Stimulated activated CD4-positive, alpha-beta T cell treated with anti-CD3 and anti-CD28 coated beads, TNF-alpha, amount 100 ng/mL, for 48 hours (primary cell): ENCODE results near the gene MCTS1.
"Not testable (repeated sequence)": the region's sequence is repeated elsewhere in the genome, so short reads cannot be mapped to it uniquely, and the experiment has no call there.

Experiments used
- DNase-seq, 3 donors: peaks; one replicate each; pipeline ENCODE4 v3.0.0-alpha.2; 2020; ENCODE audit warnings: low read depth in 3 of 3

Gene MCTS1, protein sequence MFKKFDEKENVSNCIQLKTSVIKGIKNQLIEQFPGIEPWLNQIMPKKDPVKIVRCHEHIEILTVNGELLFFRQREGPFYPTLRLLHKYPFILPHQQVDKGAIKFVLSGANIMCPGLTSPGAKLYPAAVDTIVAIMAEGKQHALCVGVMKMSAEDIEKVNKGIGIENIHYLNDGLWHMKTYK

GRCh38 chrX:120603707-120604360 is at the start of gene MCTS1:
Gene MCTS1 (plus strand): TSS chrX:120604101. CDS start chrX:120604237, 136 bp downstream.
- DNase-seq: peak; percentile 35 to 73 (median 49)

DNA sequence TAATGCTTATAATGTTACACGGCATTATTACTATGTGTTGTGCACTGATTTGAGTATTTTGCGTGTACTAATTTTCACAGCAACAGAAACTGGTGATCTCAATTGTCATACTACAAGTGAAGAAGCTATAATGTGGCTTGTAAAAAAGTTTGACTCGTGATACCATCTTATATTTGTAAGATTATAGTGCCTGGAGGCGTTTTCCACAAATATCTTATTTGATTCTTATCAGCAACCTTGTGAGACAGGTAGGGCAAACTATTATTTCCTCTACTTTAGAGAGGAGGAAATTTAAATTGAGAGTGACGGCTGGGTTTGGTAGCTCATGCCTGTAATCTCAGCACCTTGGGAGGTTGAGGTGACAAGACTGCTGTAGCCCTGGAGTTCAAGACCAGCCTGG is 47.6 kb upstream of the MCTS1 start:
- DNase-seq: no peak

- no peak for DNase-seq
Observed at GRCh38 chrX:120559804-120560203, 44.1 kb upstream of the MCTS1 start.

GRCh38 chrX:120560405-120560841 is 43.5 kb upstream of the MCTS1 start:
- peak; percentile 1 to 19 (median 8) for DNase-seq

- DNase-seq: peak; percentile 78 to 87 (median 78)
Observed at GRCh38 chrX:120560842-120561633, 42.9 kb upstream of the MCTS1 start, which contains the start of gene CUL4B. Gene CUL4B (minus strand): TSS chrX:120560962. CDS start chrX:120560638, 324 bp downstream.

GRCh38 chrX:120561634-120562568 is 42.0 kb upstream of the MCTS1 start:
- no peak for DNase-seq

GRCh38 chrX:120562569-120562926 is 41.4 kb upstream of the MCTS1 start:
- DNase-seq: no peak

DNA sequence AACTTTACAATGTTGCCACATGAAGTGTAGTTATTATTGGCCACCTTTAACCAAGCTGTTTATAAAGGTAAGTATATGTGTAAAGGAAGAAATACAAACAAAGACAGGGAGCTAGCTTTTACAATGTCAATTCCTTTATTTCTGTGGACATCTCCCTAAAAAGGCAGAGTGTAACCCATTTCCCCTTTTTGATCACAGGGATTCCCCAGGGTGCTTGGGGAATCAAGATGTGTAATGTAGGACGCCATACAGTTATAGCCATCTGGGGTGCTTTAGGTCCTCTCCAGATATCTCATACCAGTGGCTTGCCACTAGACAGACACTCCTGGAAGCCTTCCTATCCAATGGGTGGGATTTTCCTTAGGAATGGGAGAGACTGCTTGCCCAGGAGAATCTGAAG is 39.0 kb upstream of the MCTS1 start:
- DNase-seq: no peak

DNA sequence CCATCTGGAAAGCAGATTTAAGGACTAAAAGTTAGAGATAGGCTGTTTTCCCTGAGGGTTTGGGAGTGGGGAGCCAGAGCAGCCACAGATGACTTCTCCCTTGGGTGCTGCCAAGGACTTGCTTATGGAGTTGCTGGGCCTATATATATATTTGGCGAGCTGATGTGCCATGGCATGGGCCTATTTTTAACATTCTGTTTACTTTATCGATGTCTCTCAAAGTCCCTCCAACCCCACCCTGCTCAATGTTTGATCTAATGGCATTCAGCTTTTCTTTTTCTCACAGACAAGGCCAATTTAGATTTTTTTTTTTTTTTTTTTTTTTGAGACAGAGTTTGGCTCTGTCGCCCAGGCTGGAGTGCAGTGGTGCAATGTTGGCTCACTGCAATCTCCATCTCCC is 37.1 kb upstream of the MCTS1 start:
- no peak for DNase-seq

DNA sequence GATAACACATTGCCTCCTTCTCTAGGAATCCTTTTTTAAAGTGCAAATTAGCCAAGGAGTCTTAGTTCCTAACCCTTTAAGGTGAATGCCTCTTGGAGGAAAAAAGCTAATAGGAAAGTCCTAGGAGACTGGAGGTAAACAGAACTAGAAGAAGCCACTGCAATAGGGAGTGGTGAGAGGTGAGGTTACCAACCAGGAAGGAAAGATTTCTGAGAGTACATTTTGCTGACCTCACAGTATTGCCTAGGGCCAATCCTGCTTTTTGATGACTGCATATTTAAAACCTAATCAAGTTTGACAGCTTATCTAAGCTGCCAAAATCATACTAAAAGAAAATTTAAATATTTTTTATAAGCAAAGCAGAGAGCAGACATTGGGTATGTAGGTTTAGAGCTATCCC is 35.9 kb upstream of the MCTS1 start:
- DNase-seq: no peak

GRCh38 chrX:120568609-120569008 is 35.3 kb upstream of the MCTS1 start:
- DNase-seq: no peak

DNA sequence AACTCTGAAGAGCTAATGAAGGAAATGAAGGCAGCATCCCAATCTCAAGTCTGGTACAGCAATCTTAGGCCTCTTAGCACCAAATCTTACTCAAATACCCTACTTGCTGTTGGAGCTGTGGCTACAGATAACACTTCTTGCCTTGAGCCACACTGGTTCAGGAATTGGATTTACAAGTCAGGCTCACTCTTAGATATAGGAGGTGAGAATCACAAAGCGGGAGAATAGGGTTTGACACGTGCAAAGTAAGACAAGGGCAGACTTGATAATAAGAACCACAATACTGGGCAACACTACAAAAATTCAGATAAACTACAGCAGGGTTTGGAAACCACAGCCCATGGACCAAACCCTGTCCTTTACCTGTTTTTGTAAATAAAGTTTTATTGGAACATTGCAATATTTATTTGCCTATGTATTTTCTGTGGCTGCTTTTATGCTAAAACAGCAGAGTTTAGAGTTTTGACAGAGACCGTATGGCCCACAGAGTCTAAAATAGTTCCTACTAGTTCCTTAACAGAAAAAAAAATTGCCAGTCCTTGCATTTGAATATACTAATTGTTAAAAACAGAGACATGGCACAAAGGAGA is 33.8 kb upstream of the MCTS1 start:
- no peak for DNase-seq

DNA sequence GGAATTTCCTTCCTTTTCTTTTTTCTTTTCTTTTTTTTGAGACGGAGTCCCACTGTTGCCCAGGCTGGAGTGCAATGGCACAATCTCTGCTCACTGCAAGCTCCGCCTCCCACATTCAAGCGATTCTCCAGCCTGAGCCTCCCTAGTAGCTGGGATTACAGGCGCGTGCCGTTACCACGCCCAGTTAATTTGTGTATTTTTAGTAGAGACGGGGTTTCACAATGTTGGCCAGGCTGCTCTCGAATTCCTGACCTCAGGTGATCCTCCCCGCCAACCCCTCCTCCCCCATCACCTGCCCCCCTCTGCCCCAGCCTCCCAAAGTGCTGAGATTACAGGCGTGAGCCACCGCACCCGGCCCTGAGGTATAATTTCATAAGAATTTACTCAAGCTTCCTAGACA is 30.1 kb upstream of the MCTS1 start:
- not testable (repeated sequence) for DNase-seq

DNA sequence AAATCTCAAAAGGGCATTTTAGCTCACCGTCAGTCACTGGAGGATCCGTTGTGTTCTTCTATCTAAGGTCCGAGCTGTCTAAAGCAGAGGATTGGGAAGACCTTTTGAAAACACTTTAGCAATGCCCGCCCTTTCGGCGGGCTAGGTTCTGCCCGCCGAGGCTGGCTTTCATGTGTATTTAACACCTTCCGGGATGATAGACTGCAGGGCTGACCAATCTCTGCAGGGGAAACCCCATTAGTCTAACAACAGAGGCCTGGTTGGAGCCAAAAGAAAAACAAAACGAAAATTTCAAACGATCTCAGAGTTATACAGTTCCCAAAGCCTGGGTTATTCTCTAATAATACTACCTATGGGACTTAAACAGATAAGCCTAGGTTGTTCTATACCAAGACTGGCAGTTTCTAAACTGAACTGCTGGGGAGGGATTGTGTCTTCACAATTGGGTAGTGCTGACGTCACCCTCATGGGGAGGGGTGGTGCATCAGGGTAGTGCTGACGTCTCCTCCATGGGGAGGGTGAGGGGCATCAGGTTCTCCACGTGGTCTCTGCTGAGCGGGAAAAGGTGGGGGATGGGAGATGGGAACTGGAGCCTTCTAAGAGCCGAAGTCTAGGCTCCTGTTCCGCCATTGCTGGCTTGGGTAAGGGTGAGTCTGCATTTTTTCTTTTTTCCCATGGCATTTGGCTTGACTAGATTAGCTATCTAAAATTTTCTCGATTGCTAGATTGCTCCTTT is 28.4 kb upstream of the MCTS1 start:
- DNase-seq: no peak

- DNase-seq: no peak
Observed at GRCh38 chrX:120585702-120586101, 18.2 kb upstream of the MCTS1 start.

GRCh38 chrX:120604361-120604782 is 471 bp downstream of the MCTS1 start:
- DNase-seq: no peak

DNA sequence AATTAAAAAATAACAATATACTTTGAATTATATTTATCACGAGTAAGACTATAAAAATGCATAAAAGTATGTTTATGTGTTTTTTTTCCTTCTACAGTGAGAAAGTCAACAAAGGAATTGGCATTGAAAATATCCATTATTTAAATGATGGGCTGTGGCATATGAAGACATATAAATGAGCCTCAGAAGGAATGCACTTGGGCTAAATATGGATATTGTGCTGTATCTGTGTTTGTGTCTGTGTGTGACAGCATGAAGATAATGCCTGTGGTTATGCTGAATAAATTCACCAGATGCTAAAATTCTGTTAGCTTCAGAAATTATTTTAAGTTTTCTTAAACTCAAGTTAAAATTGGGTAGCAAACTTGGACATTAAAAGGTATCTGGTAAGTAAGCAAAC is 8.2 kb downstream of the MCTS1 start:
- DNase-seq: no peak

GRCh38 chrX:120614816-120615215 is 10.9 kb downstream of the MCTS1 start:
- DNase-seq: no peak

GRCh38 chrX:120617996-120618630 is 14.2 kb downstream of the MCTS1 start:
- no peak for DNase-seq

DNA sequence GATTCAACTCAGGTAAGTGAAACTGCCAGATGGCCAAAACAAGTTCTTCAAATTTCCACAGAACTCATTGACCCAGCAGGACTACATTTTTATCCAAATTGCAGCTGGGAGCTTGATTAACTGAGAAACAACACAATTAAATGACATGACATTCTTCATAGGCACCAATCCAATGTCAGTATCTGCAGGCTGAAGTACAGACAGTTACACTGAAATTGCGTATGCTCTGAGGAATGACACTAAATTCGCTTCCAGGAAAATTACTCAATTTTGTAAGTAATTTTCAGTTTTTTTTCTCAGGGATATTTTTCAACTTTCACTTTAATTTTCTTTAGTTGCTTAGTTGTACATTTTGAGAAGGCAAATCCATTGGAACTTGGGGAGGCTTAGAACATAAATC is 21.5 kb downstream of the MCTS1 start:
- DNase-seq: no peak
